ENCODE measurements around the gene TLX3. TPM values are rescaled to one million over a fixed set of nuclear protein-coding genes. Genes with fewer than 3 reads are reported as not detected.

The TLX3 gene
- total RNA-seq, 1 donor from 2014 or later: 0.58 TPM

GRCh38 chr5:171275841-171276544, 33.1 kb upstream of the TLX3 start:
- TF ChIP-seq, protein P1, sequence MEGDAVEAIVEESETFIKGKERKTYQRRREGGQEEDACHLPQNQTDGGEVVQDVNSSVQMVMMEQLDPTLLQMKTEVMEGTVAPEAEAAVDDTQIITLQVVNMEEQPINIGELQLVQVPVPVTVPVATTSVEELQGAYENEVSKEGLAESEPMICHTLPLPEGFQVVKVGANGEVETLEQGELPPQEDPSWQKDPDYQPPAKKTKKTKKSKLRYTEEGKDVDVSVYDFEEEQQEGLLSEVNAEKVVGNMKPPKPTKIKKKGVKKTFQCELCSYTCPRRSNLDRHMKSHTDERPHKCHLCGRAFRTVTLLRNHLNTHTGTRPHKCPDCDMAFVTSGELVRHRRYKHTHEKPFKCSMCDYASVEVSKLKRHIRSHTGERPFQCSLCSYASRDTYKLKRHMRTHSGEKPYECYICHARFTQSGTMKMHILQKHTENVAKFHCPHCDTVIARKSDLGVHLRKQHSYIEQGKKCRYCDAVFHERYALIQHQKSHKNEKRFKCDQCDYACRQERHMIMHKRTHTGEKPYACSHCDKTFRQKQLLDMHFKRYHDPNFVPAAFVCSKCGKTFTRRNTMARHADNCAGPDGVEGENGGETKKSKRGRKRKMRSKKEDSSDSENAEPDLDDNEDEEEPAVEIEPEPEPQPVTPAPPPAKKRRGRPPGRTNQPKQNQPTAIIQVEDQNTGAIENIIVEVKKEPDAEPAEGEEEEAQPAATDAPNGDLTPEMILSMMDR (IDR thresholded peaks at IDR 0.05; ENCODE audit: insufficient read depth, low read length, poor library complexity, severe bottlenecking): no peak
- no peak overlapping the region for H3K4me3 ChIP-seq (ENCODE audit: low read depth, low read length)
- DNase-seq (ENCODE audit: low read depth): no peak
- no peaks in the 10 kb centered on the region for H3K36me3 ChIP-seq (ENCODE audit: control insufficient read depth, insufficient read depth, low read length)
- no peaks in the 10 kb centered on the region for H3K27me3 ChIP-seq (ENCODE audit: control insufficient read depth, insufficient read depth, low read length)

DNA sequence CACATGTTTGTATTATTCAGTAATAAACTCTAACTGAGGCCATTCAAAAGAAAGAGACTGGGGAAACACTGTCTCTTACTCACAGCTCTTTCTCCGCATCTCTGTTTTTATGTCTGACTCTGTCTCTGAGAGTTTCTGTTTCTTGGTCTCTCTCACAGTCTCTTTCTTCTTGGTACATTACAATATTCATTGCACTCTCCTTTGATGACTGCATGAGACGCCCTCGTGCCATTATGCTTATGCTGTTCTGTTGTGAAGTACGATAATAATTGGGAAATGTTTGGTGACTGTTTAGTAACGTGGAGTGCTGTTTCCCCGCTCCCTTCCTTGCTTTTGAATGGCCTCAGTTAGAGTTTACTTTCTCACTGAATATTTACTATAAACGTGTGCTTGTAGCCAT, 25.3 kb upstream of the TLX3 start:
- Histone ChIP-seq H3K4me3 (ENCODE audit: low read depth, low read length) (no peak overlapping the region), H3K36me3 (ENCODE audit: control insufficient read depth, insufficient read depth, low read length) (no peaks in the 10 kb centered on the region), H3K27me3 (ENCODE audit: control insufficient read depth, insufficient read depth, low read length) (no peaks in the 10 kb centered on the region)
- TF ChIP-seq, protein P1 (IDR thresholded peaks at IDR 0.05; ENCODE audit: insufficient read depth, low read length, poor library complexity, severe bottlenecking): no peak
- no peak for DNase-seq (ENCODE audit: low read depth)

- no peaks in the 10 kb centered on the region for H3K27me3 ChIP-seq (ENCODE audit: control insufficient read depth, insufficient read depth, low read length)
- TF ChIP-seq, protein P1 (IDR thresholded peaks at IDR 0.05; ENCODE audit: insufficient read depth, low read length, poor library complexity, severe bottlenecking): no peak
- H3K4me3 ChIP-seq (ENCODE audit: low read depth, low read length): no peak overlapping the region
- no peak for DNase-seq (ENCODE audit: low read depth)
- no peaks in the 10 kb centered on the region for H3K36me3 ChIP-seq (ENCODE audit: control insufficient read depth, insufficient read depth, low read length)
These were observed 23.6 kb upstream of the TLX3 start for GRCh38 chr5:171285465-171285864.

GRCh38 chr5:171288066-171288465, 21.0 kb upstream of the TLX3 start:
- Histone ChIP-seq H3K4me3 (ENCODE audit: low read depth, low read length) (no peak overlapping the region), H3K36me3 (ENCODE audit: control insufficient read depth, insufficient read depth, low read length) (no peaks in the 10 kb centered on the region), H3K27me3 (ENCODE audit: control insufficient read depth, insufficient read depth, low read length) (no peaks in the 10 kb centered on the region)
- no peak for DNase-seq (ENCODE audit: low read depth)
- TF ChIP-seq, protein P1 (IDR thresholded peaks at IDR 0.05; ENCODE audit: insufficient read depth, low read length, poor library complexity, severe bottlenecking): no peak

GRCh38 chr5:171291371-171291770, 17.7 kb upstream of the TLX3 start:
- H3K36me3 ChIP-seq (ENCODE audit: control insufficient read depth, insufficient read depth, low read length): no peaks in the 10 kb centered on the region
- no peak for DNase-seq (ENCODE audit: low read depth)

More at GRCh38 chr5:171291371-171291770, 17.7 kb upstream of the TLX3 start:
- Histone ChIP-seq H3K27me3 (ENCODE audit: control insufficient read depth, insufficient read depth, low read length) (no peaks in the 10 kb centered on the region), H3K4me3 (ENCODE audit: low read depth, low read length) (no peak overlapping the region)
- TF ChIP-seq, protein P1 (IDR thresholded peaks at IDR 0.05; ENCODE audit: insufficient read depth, low read length, poor library complexity, severe bottlenecking): no peak

Data from kidney epithelial cell (primary cell).